ENCODE results near the gene ZNF664. TPM values are rescaled to one million over a fixed set of nuclear protein-coding genes. Genes with fewer than 3 reads are reported as not detected.

Gene ZNF664
- total and polyA plus RNA-seq, 9 of the 15 experiments (the other 6 are each of a cell fraction or from before 2014, with no cell fraction given) = 3.3 to 101 (median 63.6) TPM

DNA sequence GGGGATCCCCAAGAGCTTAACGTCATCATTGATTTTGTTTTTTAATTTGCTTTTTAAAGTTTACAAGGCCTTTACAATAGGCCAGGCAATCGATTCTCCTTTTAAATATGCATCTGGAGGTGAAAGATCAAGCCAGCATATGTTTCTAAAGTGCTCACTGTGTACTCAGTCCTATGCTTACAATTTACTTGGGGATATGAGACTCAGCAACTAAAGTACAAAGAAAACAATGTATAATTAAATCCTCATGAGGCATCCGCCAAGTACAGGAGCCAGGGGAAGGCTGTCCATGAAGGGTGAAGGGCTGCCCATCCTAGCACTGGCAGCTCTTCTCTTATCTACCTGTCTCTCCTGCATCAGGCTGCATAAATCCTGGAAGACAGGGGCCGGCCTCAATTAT, 12.2 kb upstream of the ZNF664 start (continued):
- TF ChIP-seq, protein P1, sequence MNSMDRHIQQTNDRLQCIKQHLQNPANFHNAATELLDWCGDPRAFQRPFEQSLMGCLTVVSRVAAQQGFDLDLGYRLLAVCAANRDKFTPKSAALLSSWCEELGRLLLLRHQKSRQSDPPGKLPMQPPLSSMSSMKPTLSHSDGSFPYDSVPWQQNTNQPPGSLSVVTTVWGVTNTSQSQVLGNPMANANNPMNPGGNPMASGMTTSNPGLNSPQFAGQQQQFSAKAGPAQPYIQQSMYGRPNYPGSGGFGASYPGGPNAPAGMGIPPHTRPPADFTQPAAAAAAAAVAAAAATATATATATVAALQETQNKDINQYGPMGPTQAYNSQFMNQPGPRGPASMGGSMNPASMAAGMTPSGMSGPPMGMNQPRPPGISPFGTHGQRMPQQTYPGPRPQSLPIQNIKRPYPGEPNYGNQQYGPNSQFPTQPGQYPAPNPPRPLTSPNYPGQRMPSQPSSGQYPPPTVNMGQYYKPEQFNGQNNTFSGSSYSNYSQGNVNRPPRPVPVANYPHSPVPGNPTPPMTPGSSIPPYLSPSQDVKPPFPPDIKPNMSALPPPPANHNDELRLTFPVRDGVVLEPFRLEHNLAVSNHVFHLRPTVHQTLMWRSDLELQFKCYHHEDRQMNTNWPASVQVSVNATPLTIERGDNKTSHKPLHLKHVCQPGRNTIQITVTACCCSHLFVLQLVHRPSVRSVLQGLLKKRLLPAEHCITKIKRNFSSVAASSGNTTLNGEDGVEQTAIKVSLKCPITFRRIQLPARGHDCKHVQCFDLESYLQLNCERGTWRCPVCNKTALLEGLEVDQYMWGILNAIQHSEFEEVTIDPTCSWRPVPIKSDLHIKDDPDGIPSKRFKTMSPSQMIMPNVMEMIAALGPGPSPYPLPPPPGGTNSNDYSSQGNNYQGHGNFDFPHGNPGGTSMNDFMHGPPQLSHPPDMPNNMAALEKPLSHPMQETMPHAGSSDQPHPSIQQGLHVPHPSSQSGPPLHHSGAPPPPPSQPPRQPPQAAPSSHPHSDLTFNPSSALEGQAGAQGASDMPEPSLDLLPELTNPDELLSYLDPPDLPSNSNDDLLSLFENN (IDR thresholded peaks at IDR 0.05; ENCODE audit: low read depth in 2 of 2, low read length in 2 of 2) = no peak
- TF ChIP-seq ZNF175 (CRISPR knock-in tag; IDR thresholded peaks at IDR 0.05; ENCODE audit: low read depth) (no peak), ZNF311 (CRISPR knock-in tag; IDR thresholded peaks at IDR 0.05) (no peak), ETV6 (IDR thresholded peaks at IDR 0.05; ENCODE audit: borderline replicate concordance in 1 of 2, low read depth in 2 of 2, low read length in 1 of 2) (no peak), ETV6 (CRISPR knock-in tag; IDR thresholded peaks at IDR 0.05; ENCODE audit: borderline replicate concordance) (no peak), BRD9 (IDR thresholded peaks at IDR 0.05; ENCODE audit: low read depth, partially characterized antibody) (no peak)
- TF ChIP-seq, protein P2, sequence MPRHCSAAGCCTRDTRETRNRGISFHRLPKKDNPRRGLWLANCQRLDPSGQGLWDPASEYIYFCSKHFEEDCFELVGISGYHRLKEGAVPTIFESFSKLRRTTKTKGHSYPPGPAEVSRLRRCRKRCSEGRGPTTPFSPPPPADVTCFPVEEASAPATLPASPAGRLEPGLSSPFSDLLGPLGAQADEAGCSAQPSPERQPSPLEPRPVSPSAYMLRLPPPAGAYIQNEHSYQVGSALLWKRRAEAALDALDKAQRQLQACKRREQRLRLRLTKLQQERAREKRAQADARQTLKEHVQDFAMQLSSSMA (CRISPR knock-in tag; IDR thresholded peaks at IDR 0.05) = no peak
